SH-SY5Y (cell line): ENCODE measurements around the gene HDAC9.

Source experiments
- GATA2 ChIP-seq: IDR thresholded peaks from 2 replicates; pipeline ENCODE4 v1.6.1; 2011; ENCODE audit warnings: mild to moderate bottlenecking, low read depth, low read length
- GATA3 ChIP-seq: IDR thresholded peaks from 2 replicates; pipeline ENCODE4 v1.6.1; 2011; ENCODE audit warnings: low read depth, mild to moderate bottlenecking, low read length, moderate library complexity

DNA sequence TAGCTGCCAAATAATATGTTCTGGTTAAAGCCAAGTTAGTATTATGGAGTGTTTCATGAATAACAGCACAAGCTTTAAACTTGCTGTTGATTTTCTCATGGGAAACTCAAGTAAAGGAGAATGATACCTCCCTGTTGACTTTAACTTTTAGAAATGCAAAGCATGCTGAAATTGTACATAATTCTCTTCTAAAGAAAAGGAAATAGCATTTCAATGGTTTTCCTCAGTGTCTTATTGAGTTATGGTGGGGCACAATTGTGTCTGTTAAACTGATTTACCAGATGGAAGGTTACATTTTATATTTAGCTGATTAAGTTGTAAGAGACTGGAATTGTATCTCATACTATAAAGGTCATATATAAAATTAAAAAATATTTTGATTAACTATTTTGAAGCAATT lies 119.3 kb downstream of the HDAC9 start:
- TF ChIP-seq GATA2, result no peak
- TF ChIP-seq GATA3, result no peak
